Kidney (tissue), 14 donors: ENCODE data around the gene SGIP1. TPM values are rescaled to one million over a fixed set of nuclear protein-coding genes. Genes with fewer than 3 reads are reported as not detected.

Source experiments
- DNase-seq, 5 donors: peaks; one replicate each; pipeline ENCODE4 v3.0.0-alpha.2; 2013 to 2020
- FAIRE-seq: peaks from 2 replicates; lab custom pipeline; 2012; peaks lifted over from hg19 to GRCh38; lab: Jason Lieb, UNC
- H3K27ac ChIP-seq, 2 donors: one replicate each; pipeline ENCODE4 v1.7.0; 2013; ENCODE audit warnings: low read depth in 2 of 2, low read length in 2 of 2, inconsistent platforms in 1 of 2
- H3K27me3 ChIP-seq: one replicate; pipeline ENCODE4 v1.7.1; 2013; ENCODE audit warnings: low read length, inconsistent platforms; ENCODE audit not compliant: control insufficient read depth, insufficient read depth
- H3K36me3 ChIP-seq, 3 donors: one replicate each; pipeline versions ENCODE4 v1.7.0 to v1.7.1; 2013; ENCODE audit warnings: low read length in 3 of 3, control low read depth in 1 of 3, inconsistent platforms in 1 of 3; ENCODE audit not compliant: insufficient read depth in 3 of 3, control insufficient read depth in 2 of 3
- H3K4me1 ChIP-seq, 3 donors: one replicate each; pipeline versions ENCODE4 v1.7.0 to v1.7.1; 2013; ENCODE audit warnings: low read length in 3 of 3, inconsistent platforms in 1 of 3, low read depth in 1 of 3; ENCODE audit not compliant: control insufficient read depth in 2 of 3, insufficient read depth in 2 of 3
- H3K4me3 ChIP-seq, 3 donors: one replicate each; pipeline versions ENCODE4 v1.7.0 to v1.8.1; 2013; ENCODE audit warnings: low read length in 3 of 3, control low read depth in 1 of 3, inconsistent platforms in 1 of 3
- H3K9ac ChIP-seq, 3 donors: one replicate each; pipeline versions ENCODE4 v1.7.0 to v1.7.1; 2013; ENCODE audit warnings: low read length in 3 of 3, control low read depth in 1 of 3, inconsistent platforms in 1 of 3
- H3K9me3 ChIP-seq, 3 donors: one replicate each; pipeline versions ENCODE4 v1.7.0 to v1.7.1; 2013; ENCODE audit warnings: low read length in 3 of 3, control low read depth in 1 of 3, inconsistent platforms in 1 of 3; ENCODE audit not compliant: control insufficient read depth in 2 of 3, insufficient read depth in 1 of 3
- CTCF ChIP-seq: IDR thresholded peaks from 3 replicates; pipeline ENCODE4 v1.5.1; 2012; ENCODE audit warnings: mild to moderate bottlenecking, moderate library complexity, borderline replicate concordance; ENCODE audit not compliant: insufficient read depth; ENCODE audit errors: extremely low read depth
- intact Hi-C: fragments of 100-400 bp; cut with DNase I; formaldehyde crosslinking; loops from one replicate; pipeline ENCODE4 v1.11.1; 2022
- polyA plus RNA-seq: library from polyadenylated mRNA; stranded (reverse); fragments of 350-450 nt; fragmentation: Illumina TruSeq; extraction: RNeasy Lipid Tissue Mini Kit (QIAGEN cat#74804); gene quantifications from one replicate; pipeline ENCODE4 v1.2.3, GENCODE V29; 2014; ENCODE audit warnings: low read depth, low replicate concordance; ENCODE audit not compliant: insufficient read depth
- total RNA-seq: library from RNA; stranded (reverse); fragmentation: NEBNext Ultra II Directional; extraction: Animal tissue kit (Norgen Biotek cat#: 25700); gene quantifications from one replicate; pipeline ENCODE4 v1.2.1, GENCODE V29; 2021
- donor health status: control.
- donor health status: control.
- donor health status: control.
- donor health status: control.
- donor health status: control.
- donor health status: DM: yes; HTN: yes; CAD: no.
- donor health status: Normal renal cell carcinoma (clear cell type).

SGIP1 gene
- total and polyA plus RNA-seq, 2 donors from 2014 or later: 8.3 to 11.2 TPM

GRCh38 chr1:66506393-66506687, 27.6 kb upstream of the SGIP1 start:
- no peaks in the 10 kb centered on the region for H3K9me3 ChIP-seq
- no peak overlapping the region for H3K9ac ChIP-seq
- no peak for TF ChIP-seq CTCF
- H3K27ac ChIP-seq: no peak overlapping the region
- no peak overlapping the region for H3K4me3 ChIP-seq
- H3K36me3 ChIP-seq: no peaks in the 10 kb centered on the region
- H3K27me3 ChIP-seq: no peaks in the 10 kb centered on the region
- DNase-seq: no peak
- intact Hi-C loops: no loop called here
- no peaks in the 10 kb centered on the region for H3K4me1 ChIP-seq
- FAIRE-seq: no peak

GRCh38 chr1:66506991-66507390, 27.0 kb upstream of the SGIP1 start:
- Histone ChIP-seq H3K4me1 (no peaks in the 10 kb centered on the region), H3K9me3 (no peaks in the 10 kb centered on the region), H3K27ac (no peak overlapping the region), H3K9ac (no peak overlapping the region), H3K27me3 (no peaks in the 10 kb centered on the region), H3K36me3 (no peaks in the 10 kb centered on the region), H3K4me3 (no peak overlapping the region)
- DNase-seq: no peak
- FAIRE-seq: no peak
- intact Hi-C loops: no loop called here
- TF ChIP-seq CTCF: no peak

- H3K27me3 ChIP-seq: no peaks in the 10 kb centered on the region
- intact Hi-C loops: no loop called here
- no peak overlapping the region for H3K9ac ChIP-seq
- peak in 1 of 5 donors; percentile 32 for DNase-seq
- no peak for TF ChIP-seq CTCF
- H3K4me1 ChIP-seq: no peaks in the 10 kb centered on the region
- no peak for FAIRE-seq
- H3K27ac ChIP-seq: no peak overlapping the region
- H3K36me3 ChIP-seq: no peaks in the 10 kb centered on the region
- H3K9me3 ChIP-seq: peaks cover 0 to 3% (median 0%) of the 10 kb centered on the region in 3 donors
- no peak overlapping the region for H3K4me3 ChIP-seq
Observed at GRCh38 chr1:66510407-66510806, 23.5 kb upstream of the SGIP1 start.

GRCh38 chr1:66511118-66511517, 22.8 kb upstream of the SGIP1 start:
- Histone ChIP-seq H3K27me3 (no peaks in the 10 kb centered on the region), H3K4me1 (no peaks in the 10 kb centered on the region), H3K9ac (no peak overlapping the region), H3K27ac (no peak overlapping the region), H3K4me3 (no peak overlapping the region), H3K9me3 (peaks cover 0 to 3% (median 0%) of the 10 kb centered on the region in 3 donors), H3K36me3 (no peaks in the 10 kb centered on the region)
- DNase-seq (no peak), FAIRE-seq (no peak)
- no peak for TF ChIP-seq CTCF
- intact Hi-C loops: no loop called here
